HG03159 (cell line): ENCODE measurements around the gene INMT.

Experiments
- ATAC-seq: cut with Tn5 transposase; IDR thresholded peaks from one replicate; pipeline ENCODE4 v1.9.1; 2021; ENCODE audit warnings: mild to moderate bottlenecking, moderate library complexity; ENCODE audit not compliant: unreplicated experiment

The INMT gene

DNA sequence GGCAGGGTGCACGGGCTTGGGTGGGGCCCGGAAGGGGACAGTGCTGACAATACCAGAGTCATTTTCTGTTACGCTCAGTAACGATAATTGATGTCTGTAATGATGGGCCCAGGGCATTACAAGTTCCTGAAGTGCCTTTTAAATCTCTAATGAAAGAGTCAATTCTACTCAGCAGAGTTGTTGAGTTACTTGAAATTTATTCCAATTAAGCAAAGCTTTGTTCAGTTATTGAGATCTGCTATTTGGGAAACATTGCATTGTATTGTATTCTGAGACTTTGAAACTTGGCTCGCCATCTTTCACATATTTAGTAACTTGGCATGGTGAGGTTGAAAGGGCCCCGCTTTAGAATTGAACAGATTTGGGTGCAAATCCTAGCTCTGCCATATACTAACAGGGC is 54.0 kb downstream of the INMT start:
- no peak for ATAC-seq
